PFSK-1 (cell line): ENCODE results near the gene GAR1.

Experiments
- POLR2AphosphoS5 ChIP-seq: IDR thresholded peaks from 2 replicates; pipeline ENCODE4 v1.6.1; 2012; ENCODE audit warnings: low read depth, mild to moderate bottlenecking, control low read depth, low read length, moderate library complexity
- SIN3A ChIP-seq: IDR thresholded peaks from 2 replicates; pipeline ENCODE4 v1.6.1; 2012; ENCODE audit warnings: mild to moderate bottlenecking, low read length, moderate library complexity, borderline replicate concordance; ENCODE audit not compliant: insufficient read depth
- TAF1 ChIP-seq: IDR thresholded peaks from 2 replicates; pipeline ENCODE4 v1.6.1; 2012; ENCODE audit warnings: low read length, control low read depth, borderline replicate concordance; ENCODE audit not compliant: insufficient read depth

DNA sequence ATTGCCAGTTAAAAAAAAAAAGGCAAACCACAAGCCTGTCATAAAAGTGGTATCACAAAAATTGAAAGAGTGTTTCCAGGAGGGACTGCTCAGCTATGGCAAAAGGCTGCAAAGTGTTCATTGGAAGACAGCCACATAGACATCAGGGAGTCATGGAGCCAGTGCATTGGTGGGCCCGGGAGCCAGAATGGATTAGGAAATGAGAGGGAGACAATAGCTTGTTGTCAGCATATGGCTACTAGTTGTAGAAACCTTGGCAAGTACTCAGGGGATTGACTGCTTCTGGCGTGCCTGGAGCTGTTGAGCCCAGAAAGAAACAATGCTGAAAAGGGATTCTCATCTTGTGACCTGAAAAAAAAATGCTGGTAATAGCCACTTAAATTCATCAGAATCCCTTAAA, 5.0 kb downstream of the GAR1 start:
- TF ChIP-seq TAF1 = no peak
- no peak for TF ChIP-seq POLR2AphosphoS5
- no peak for TF ChIP-seq SIN3A
